ENCODE measurements around the gene STARD13.

DNA sequence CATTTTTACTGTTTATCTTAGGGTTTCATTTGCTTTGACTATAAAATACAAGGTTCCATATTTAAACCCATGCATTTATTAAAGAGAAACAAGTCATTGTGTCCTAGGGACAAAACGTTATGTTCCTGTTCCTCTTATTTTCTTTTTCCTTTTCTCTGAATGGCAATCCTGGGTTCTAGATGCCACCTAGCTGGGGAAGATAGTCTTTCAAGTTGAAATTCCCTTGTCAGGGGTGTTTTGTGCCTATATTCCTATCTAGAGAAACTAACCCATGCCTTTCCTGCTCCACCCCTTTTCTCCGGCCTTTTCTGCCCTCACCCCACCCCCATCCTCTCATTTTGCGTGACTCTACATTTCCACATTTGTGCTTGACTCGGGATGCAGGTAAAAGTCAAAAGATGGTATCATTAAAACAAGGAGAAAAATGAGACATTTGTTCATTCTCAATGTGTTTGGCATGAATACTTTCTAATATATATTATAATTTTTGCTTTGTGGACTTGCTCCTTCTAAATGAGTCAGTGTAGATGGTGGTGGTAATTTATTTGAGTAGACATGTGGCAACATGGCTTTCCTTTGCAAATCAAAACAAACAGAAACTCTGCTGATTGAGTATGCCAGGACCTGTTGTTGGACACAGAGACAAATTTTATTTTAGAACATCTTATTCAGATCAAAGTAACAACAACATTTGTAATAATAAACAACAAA lies 26.8 kb upstream of the STARD13 start:
- TF ChIP-seq EGR1 (IDR thresholded peaks at IDR 0.05) (no peak), TAF1 (IDR thresholded peaks at IDR 0.05; ENCODE audit: low read depth) (no peak), YY1 (IDR thresholded peaks at IDR 0.05; ENCODE audit: low read depth) (no peak)
- TF ChIP-seq, protein P1, sequence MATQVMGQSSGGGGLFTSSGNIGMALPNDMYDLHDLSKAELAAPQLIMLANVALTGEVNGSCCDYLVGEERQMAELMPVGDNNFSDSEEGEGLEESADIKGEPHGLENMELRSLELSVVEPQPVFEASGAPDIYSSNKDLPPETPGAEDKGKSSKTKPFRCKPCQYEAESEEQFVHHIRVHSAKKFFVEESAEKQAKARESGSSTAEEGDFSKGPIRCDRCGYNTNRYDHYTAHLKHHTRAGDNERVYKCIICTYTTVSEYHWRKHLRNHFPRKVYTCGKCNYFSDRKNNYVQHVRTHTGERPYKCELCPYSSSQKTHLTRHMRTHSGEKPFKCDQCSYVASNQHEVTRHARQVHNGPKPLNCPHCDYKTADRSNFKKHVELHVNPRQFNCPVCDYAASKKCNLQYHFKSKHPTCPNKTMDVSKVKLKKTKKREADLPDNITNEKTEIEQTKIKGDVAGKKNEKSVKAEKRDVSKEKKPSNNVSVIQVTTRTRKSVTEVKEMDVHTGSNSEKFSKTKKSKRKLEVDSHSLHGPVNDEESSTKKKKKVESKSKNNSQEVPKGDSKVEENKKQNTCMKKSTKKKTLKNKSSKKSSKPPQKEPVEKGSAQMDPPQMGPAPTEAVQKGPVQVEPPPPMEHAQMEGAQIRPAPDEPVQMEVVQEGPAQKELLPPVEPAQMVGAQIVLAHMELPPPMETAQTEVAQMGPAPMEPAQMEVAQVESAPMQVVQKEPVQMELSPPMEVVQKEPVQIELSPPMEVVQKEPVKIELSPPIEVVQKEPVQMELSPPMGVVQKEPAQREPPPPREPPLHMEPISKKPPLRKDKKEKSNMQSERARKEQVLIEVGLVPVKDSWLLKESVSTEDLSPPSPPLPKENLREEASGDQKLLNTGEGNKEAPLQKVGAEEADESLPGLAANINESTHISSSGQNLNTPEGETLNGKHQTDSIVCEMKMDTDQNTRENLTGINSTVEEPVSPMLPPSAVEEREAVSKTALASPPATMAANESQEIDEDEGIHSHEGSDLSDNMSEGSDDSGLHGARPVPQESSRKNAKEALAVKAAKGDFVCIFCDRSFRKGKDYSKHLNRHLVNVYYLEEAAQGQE (IDR thresholded peaks at IDR 0.05; ENCODE audit: low read depth): no peak

Data from Ishikawa (cell line).